Ovary (tissue), 3 donors: ENCODE data around the gene FYN.

Experiments
- EP300 ChIP-seq: sonication (generic); formaldehyde crosslinking; IDR thresholded peaks from one replicate; pipeline ENCODE4 v1.6.1; 2017; ENCODE audit warnings: antibody characterized with exemption
- TF ChIP-seq, protein P1 (sequence below), 3 donors: fragments of 450-650 bp in 2 of 3; fragments of 200-600 bp in 1 of 3; IDR thresholded peaks; one replicate each; pipeline versions ENCODE4 v1.5.1 to v1.8.0; 2016 to 2022; ENCODE audit warnings: antibody characterized with exemption in 3 of 3, mild to moderate bottlenecking in 1 of 3
- donor health status: DM: no; HTN: no; CAD: no.

DNA sequence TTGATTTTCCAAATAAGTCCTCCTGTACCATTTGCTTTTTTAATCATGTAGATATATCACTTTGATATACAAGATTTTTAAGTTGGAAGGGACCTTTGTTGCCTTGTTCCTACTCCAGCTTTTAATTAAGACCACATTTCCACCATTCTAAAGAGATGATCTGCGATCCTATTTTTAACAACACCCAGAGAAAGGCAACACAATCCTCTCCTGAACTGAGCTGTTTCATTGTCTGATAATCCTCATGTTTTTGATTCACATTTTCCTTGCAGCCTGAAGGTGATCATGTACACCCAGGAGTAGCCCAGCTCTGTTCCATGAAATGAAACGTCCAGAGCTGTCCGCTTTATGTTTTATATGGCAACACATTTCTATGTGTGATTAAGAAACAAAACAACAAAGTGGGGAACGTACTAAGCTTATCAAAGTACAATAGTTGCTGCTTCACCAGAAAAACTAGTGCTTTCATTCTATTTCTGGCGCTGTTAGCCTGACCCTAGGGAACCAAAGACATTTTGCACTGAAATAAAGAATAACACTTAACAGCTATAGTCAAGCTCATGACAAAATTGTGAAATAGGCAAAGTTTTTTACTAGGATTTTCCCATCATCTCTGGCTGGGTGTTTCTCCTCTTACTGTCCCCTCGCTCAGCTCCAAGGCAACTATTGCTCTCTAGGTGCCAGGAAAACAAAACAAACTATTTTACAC lies 245.0 kb downstream of the FYN start:
- TF ChIP-seq, protein P1, sequence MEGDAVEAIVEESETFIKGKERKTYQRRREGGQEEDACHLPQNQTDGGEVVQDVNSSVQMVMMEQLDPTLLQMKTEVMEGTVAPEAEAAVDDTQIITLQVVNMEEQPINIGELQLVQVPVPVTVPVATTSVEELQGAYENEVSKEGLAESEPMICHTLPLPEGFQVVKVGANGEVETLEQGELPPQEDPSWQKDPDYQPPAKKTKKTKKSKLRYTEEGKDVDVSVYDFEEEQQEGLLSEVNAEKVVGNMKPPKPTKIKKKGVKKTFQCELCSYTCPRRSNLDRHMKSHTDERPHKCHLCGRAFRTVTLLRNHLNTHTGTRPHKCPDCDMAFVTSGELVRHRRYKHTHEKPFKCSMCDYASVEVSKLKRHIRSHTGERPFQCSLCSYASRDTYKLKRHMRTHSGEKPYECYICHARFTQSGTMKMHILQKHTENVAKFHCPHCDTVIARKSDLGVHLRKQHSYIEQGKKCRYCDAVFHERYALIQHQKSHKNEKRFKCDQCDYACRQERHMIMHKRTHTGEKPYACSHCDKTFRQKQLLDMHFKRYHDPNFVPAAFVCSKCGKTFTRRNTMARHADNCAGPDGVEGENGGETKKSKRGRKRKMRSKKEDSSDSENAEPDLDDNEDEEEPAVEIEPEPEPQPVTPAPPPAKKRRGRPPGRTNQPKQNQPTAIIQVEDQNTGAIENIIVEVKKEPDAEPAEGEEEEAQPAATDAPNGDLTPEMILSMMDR (IDR thresholded peaks at IDR 0.05): no peak
- TF ChIP-seq EP300: no peak
